ENCODE results near the gene MATK.

Gene MATK

DNA sequence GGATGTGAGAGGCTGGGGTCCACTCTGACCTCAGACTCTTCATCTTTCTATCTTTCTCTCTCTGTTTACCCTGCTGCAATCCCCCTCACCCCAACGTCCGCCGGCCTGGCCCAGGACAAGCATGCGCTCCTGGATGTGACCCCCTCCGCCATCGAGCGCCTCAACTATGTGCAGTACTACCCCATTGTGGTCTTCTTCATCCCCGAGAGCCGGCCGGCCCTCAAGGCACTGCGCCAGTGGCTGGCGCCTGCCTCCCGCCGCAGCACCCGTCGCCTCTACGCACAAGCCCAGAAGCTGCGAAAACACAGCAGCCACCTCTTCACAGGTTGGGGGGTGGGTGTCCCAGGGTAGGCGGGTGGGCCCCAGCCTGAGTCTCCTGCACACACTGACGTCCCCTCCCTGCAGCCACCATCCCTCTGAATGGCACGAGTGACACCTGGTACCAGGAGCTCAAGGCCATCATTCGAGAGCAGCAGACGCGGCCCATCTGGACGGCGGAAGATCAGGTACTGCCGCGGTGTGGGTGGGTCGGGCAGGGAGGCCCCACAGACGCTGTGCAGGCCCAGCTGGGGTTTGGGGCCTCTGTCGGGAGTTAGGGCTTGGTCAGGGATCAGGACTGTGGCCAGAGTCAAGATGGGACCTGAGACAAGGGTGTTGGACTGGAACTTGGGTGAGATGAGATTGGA, 39.7 kb downstream of the MATK start:
- no peak for DNase-seq (ENCODE audit: low read depth)

DNA sequence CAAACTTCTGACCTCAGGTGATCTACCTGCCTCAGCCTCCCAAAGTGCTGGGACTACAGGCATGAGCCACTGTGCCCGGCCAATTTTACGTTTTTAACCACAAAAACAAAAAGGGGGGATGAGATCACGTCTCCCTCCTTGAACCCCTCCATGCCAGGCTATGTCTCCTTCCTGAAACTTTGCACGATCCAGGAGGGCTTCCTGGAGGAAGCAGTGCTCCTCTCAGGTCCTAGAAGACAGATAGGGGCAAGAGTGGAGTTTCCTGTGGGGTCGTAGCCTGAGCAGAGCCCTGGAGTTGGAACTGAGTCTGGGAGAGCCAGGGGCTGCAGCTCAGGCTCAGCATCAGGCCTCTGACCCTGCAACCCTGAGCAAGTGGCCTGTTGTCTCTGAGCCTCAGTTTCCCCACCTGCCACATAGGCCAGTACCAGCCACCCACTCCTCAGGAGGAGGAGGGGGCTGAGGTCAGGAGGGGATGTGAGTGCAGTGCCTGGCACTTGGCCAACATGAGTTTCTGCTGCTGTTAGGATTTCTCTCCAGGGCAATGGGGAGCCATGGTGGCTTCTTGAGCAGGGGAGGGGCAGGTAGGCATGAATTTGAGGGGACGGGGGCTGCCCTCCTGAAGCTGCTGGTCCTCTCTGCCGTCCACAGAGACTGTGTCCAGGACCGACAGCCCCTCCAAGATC, 40.7 kb downstream of the MATK start:
- DNase-seq (ENCODE audit: low read depth), result no peak

DNA sequence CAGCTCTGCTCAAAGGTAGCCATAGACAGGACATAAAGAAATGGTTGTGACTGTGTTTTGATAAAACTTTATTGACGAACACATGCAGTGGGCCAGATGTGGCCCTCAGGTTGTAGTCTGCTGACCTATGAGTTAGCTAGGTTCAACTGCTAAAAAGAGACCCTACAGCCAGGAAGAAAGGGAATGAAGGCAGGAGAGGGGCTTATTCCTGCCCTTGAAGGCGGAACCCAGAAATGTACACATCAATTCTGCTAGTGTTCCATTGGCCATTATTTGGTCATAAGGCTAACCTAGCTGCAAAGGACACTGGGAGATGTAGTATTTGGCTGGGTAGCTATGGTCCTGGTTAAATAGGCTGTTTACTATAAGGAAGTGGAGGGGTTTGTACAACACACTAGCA, 42.7 kb downstream of the MATK start:
- DNase-seq (ENCODE audit: low read depth), result no peak

- DNase-seq (ENCODE audit: low read depth), result no peak
These were observed 45.8 kb downstream of the MATK start for GRCh38 chr19:3740431-3740830.

GRCh38 chr19:3738477-3739220, 47.5 kb downstream of the MATK start:
- no peak for DNase-seq (ENCODE audit: low read depth)

DNA sequence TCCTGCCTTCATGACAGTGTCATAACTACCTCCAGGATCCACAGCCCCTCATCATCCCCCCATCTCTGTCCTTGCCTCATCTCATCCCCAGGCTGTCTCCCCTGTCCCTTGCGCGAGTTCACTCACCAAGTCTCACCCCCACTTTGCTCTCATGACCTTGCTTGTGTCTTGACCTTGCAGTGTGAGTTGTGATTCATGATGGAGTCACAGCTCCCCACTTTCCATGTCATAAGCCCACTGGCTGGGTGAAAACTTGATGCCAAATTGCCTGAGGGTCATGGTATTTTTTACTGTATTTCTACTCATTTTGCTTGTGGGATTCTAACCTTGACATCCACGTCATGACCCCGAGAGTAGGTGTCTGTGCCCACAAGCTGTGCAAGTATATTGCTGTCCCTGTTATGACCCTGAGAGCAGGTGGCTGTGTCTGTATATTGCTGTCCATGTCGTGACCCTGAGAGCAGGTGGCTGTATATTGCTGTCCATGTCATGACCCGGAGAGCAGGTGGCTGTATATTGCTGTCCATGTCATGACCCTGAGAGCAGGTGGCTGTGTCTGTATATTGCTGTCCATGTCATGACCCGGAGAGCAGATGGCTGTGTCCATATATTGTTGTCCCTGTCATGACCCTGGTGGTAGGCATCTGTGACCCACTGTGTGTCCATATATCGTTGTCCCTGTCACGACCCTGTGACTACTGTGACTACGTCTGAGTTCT, 48.5 kb downstream of the MATK start:
- DNase-seq (ENCODE audit: low read depth), result no peak

- DNase-seq (ENCODE audit: low read depth), result no peak
These were observed 50.0 kb downstream of the MATK start for GRCh38 chr19:3736106-3736724.

GRCh38 chr19:3734310-3734600, 51.9 kb downstream of the MATK start:
- no peak for DNase-seq (ENCODE audit: low read depth)

GRCh38 chr19:3733549-3734309, 52.5 kb downstream of the MATK start:
- DNase-seq (ENCODE audit: low read depth), result peak; percentile 86

DNA sequence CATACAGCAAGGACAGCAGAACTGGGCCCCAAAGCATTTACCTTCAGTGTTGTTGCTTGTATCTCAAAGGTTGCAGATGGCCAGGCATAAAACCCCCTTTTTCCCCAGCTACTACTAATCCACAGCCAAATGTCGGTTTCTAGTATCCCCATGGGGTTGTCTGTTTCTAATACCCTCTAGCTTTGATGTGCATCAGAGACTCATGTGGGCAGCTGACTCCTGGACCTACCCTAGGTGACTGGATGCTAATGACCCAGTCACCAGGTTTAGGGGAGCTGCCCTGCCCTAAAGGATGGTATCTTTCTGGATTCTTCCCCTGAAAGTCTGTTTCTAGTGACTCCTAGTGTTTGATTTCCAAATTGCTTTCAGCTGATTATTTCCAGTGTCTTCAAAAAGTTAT, 54.1 kb downstream of the MATK start:
- no peak for DNase-seq (ENCODE audit: low read depth)

DNA sequence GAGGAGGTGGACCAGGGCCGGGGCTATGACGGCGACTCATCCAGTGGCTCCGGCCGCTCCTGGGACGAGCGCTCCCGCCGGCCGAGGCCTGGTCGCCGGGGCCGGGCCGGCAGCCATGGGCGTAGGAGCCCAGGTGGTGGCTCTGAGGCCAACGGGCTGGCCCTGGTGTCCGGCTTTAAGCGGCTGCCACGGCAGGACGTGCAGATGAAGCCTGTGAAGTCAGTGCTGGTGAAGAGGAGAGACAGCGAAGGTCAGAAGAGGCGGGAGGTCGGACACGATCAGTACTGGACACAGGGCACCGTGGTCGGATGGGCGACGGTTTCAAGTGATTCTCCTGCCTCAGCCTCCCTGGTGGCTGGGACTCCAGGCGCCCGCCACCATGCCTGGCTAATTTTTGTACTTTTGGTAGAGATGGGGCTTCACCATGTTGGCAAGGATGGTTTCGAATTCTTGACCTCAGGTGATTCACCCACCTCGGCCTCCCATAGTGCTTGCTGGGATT, 55.7 kb downstream of the MATK start:
- no peak for DNase-seq (ENCODE audit: low read depth)

Data from CMK (cell line).